ENCODE measurements around the gene FAM32A. TPM values are rescaled to one million over a fixed set of nuclear protein-coding genes. Genes with fewer than 3 reads are reported as not detected.

The FAM32A gene
- total RNA-seq, 2 experiments from 2014 or later: 62.8 to 63.3 TPM

DNA sequence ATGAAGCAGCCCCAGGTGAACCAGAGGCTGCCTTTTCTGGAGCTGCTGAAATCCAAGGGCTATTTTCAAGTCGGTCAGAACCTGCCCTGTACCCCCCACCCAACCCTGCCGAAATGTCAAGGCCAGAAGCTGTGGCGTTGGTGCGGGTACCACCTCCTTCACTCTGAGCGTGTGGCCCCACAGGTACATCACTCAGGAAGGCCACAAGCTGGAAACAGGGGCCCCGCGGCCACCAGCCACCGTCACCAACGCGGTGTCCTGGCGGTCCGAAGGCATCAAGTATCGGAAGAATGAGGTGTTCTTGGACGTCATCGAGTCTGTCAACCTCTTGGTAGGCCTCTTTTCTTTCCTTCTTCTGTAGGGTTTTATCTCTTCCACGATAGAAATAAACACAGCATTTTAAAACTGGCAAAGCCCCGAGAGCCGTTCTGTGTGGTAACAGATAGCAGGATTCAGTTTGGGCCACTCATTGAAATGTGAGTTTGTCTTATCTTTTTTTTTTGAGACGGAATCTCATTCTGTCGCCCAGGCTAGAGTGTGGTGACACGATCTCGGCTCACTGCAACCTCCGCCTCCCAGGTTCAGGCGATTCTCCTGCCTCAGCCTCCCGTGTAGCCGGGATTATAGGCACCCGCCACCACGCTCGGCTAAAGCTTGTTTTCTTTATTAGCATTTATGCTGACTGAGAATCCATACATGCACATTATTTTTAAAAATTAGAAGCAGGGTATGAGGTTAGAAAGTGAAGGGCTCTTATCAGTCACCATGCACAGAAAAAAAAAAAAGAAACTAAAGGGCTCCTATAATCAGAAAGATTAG, 23.8 kb downstream of the FAM32A start:
- ChIA-PET POLR2A (no interaction called here), CTCF (interaction anchor here (0.6 kb wide), 1 partner anchor 27 kb away, joined by 3 read pairs; no protein-coding TSS in a partner anchor)

DNA sequence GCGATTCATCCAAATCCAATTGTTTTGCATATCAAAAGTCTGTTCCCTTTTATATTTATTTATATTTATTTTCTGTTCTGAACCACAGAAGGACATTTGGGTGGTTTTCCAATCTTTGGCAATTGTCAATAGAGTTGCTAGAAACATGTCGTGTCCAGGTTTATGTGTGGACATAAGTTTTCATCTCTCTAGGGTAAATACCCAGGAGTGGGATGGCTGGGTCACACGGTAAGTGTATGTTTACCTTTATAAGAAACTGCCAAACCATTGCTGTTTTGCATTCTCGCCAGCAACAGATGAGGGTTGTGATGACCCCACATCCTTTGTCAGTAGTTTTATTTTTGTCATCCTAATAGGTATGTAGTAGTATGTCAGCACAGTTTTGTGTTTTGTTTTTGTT, 25.0 kb downstream of the FAM32A start:
- POLR2A ChIA-PET: no interaction called here
- CTCF ChIA-PET: no interaction called here

DNA sequence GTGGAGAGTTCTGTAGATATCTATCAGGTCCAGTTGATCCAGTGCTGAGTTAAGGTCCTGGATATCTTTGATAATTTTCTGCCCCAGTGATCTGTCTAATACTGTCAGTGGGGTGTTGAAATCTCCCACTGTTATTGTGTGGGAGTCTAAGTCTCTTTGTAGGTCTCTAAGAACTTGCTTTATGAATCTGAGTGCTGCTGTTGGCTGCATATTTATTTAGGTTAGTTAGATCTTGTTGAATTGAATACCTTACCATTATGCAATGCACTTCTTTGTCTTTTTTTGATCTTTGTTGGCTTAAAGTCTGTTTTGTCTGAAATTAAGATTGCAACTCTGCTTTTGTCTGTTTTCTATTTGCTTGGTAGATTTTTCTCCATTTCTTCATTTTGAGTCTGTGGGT, 27.9 kb downstream of the FAM32A start:
- POLR2A ChIA-PET: no interaction called here
- CTCF ChIA-PET: no interaction called here

DNA sequence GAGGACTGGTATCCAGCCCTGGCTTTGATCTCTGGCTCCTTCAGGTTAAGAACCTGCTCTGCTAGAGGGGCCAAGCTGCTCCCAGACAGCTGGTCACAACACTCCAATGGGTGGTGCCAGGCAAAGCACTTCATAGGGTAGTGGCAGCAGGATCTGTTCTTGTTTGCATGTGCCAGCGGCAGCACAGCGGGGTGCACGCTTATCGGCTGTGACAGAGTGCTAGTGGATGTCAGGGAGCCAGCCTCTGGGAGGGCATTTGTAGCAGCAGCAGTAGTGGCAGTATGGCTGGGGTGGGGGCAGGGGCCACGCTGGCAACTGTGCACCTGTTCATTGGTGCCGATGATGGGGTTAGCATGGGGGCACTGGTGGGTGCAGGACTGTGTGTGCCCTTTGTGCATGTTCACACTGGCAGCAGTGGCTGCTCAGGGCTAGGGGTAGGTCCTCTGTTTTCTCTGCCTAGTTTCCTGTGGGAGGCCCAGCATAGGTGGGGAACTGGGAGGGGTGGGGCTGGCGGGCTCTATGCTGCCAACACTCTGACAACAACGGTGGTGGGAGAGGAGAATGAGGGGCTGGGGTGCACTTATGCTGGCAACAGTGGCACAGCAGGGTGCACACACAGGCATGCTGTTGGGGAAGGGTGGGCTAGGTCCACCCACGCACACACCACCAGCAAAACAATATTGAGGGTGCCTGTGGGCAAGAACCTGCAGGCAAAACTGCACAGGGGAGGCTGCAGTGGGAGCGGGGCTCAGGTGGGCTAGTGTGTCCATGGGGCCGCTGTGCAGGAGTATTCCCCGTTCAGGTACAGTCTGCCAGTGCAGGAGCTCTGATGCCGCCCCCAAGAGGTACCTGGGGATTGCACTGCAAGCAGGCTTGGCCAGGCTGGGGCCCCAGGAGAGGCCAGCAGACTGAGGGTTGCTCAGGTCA, 31.8 kb downstream of the FAM32A start:
- POLR2A ChIA-PET: no interaction called here

DNA sequence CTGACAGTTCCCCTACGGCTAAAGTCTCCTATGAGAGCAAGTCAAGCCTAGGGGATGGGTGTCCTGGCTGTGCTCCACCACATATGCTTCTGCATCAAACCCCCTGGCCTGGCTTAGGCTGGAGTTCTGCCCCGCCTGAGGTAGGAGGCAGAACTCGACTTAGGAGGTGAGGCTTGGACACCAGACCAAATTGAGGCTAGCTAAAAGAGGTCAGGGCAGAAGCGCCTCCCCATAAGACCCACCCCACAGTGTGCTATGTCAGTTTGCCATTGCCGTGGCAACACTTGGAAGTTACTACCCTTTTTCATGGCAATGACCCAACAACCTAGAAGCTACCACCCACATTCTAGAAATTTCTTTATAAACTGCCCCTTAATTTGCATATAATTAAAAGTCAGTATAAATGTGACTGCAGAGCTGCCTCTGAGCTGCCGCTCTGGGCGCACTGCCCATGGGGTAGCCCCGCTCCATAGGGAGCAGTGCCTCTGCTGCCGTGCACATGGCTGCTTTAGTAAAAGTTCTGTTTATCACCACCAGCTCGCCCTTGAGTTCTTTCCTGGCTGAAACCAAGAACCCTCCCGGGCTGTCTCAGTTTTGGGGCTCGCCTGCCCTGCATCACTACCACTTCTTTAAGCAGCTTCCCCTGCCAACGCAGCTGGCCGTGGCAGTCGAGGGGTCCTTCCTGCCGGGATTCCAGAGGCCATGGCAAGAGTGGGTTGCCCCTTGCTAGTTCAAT, 32.7 kb downstream of the FAM32A start:
- POLR2A ChIA-PET: interaction anchor here (1.4 kb wide), 1 partner anchor 20 kb away, joined by 4 read pairs; the partner anchor contains the start of gene AP1M1
- CTCF ChIA-PET: interaction anchor here (1.1 kb wide), 1 partner anchor 33 kb away, joined by 3 read pairs; the partner anchor contains the start of gene FAM32A

More for the DNA sequence above, 31.8 kb downstream of the FAM32A start:
- CTCF ChIA-PET: no interaction called here

GRCh38 chr19:16218851-16219250, 33.6 kb downstream of the FAM32A start:
- POLR2A ChIA-PET: interaction anchor here (1.4 kb wide), 1 partner anchor 21 kb away, joined by 4 read pairs; the partner anchor contains the start of gene AP1M1
- CTCF ChIA-PET: interaction anchor here (1.1 kb wide), 1 partner anchor 34 kb away, joined by 3 read pairs; the partner anchor contains the start of gene FAM32A

DNA sequence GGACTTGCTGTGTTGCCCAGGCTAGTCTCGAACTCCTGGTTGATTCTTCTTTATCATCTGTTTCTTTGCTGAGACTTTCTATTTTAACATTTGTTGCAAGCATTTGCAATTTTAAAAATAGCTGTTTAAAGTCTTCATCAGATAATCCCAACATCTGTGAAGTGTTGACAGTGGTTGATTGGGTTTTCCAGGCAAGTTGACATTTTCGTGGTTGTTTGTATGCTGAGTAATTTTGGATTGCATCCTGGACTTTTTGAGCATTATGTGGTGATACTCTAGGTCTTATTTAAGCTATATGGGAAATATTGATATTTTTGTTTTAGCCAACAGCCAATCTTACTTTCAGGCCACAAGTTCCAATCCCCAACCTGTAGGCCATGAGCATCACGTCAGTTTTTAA, 37.6 kb downstream of the FAM32A start:
- ChIA-PET POLR2A (no interaction called here), CTCF (interaction anchor here (0.5 to 1.1 kb wide), 2 partner anchors 36 to 1240 kb away, joined by 3 to 5 read pairs; no protein-coding TSS in a partner anchor)

DNA sequence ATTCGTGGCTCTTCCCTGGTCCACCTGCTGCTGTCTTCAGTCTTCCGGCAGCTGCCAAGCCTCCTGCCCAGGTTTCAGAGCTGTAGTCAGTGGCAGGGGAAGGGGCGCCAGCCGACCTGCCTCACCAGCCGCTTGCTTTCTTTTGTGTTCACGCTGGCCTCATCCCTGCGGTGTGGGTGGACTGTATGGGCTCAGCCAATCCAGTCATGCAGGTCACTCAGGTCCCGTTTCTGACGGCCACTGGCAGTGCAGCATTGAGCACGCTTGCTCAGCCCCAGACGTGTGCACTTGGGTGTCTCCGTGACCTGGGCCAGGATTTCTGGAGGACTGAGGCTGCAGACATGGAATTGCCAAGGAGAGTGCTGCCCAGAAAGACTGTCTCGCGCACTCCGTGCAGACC, 38.5 kb downstream of the FAM32A start:
- CTCF ChIA-PET: interaction anchor here (0.6 kb wide), 1 partner anchor 132 kb away, joined by 3 read pairs; no protein-coding TSS in a partner anchor
- POLR2A ChIA-PET: no interaction called here

DNA sequence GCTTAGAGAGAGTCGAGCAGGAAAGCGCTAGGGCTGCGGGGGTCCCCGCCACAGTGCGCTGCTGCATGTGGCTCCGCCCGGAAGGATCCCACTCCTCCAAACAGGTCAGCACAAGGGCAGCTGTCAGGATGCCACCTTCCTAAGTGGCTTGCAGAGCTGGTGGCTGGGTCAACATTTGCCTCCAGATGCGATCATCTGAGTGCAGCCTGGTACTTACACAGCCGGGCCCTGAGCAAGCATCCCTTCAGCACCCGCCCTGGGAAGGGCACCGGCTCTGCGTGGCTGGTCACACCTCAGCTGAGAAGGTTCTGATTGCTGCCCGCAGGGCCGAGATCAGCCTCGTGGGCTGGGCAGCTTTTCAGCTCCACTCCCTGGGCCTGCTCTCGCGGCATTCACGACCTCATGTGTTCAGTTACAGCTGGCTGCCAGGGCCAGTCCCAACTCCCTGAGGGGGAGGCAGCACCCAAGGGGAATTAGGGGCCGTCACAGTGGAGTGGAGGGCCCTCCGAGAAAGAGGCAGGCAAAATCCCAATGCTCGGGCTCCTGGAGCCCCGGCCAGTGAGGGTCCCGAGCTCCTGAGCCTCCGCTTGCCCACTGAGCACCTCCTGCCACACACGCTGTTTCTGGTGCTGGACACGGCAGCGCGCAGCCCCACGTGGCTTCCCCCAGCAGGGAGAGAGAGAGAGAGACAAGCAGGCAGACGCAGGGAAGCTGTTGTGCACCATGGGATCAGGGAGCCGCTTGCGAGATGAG, 39.3 kb downstream of the FAM32A start:
- CTCF ChIA-PET: interaction anchor here (0.6 kb wide), 1 partner anchor 133 kb away, joined by 3 read pairs; no protein-coding TSS in a partner anchor

GRCh38 chr19:16225279-16226183, 40.3 kb downstream of the FAM32A start:
- ChIA-PET CTCF (no interaction called here), POLR2A (no interaction called here)

More for the DNA sequence above, 39.3 kb downstream of the FAM32A start:
- POLR2A ChIA-PET: no interaction called here

GRCh38 chr19:16226184-16226591, 41.0 kb downstream of the FAM32A start:
- CTCF ChIA-PET: no interaction called here
- POLR2A ChIA-PET: no interaction called here

- POLR2A ChIA-PET: interaction anchor here (0.5 kb wide), 1 partner anchor 106 kb away, joined by 4 read pairs; no protein-coding TSS in a partner anchor
Observed at GRCh38 chr19:16226878-16227836, 41.9 kb downstream of the FAM32A start.

GRCh38 chr19:16227837-16228636, 42.8 kb downstream of the FAM32A start:
- ChIA-PET POLR2A (no interaction called here), CTCF (no interaction called here)

More at GRCh38 chr19:16226878-16227836, 41.9 kb downstream of the FAM32A start:
- CTCF ChIA-PET: no interaction called here

- CTCF ChIA-PET: no interaction called here
- POLR2A ChIA-PET: no interaction called here
Observed at GRCh38 chr19:16228637-16229321, 43.6 kb downstream of the FAM32A start.

GRCh38 chr19:16229322-16229641, 44.1 kb downstream of the FAM32A start:
- POLR2A ChIA-PET: no interaction called here
- CTCF ChIA-PET: no interaction called here
